ENCODE measurements around the gene SLC29A2. TPM values are rescaled to one million over a fixed set of nuclear protein-coding genes. Genes with fewer than 3 reads are reported as not detected.
A peak's percentile ranks its signal among the peaks of the same experiment; 100 is the strongest.
"Not testable (repeated sequence)": the region's sequence is repeated elsewhere in the genome, so short reads cannot be mapped to it uniquely, and the experiment has no call there.

SLC29A2 gene
- total and polyA plus RNA-seq, 12 donors = 0.48 to 4.7 (median 1.3) TPM; not detected in 1

DNA sequence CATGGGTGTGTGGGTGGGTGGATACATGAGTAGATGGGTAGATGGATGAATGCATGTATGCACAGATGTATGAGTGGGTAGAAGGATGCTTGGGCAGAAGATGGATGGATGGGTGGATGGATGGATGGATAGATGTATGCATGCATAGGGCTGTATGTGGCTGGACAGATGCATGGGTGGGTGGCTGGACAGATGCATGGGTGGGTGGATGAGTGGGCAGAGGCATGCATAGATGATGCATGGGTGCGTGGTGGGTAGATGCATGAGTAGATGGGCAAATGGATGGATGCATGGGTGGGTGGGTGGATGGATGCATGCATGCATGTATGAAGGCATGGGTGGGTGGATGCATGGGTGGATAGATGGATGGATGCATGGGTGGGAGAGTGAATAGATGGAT lies 47.9 kb downstream of the SLC29A2 start:
- intact Hi-C loops (cut with DNase I) = no loop called here
- Histone ChIP-seq H3K27me3 (no peaks in the 10 kb centered on the region), H3K4me1 (replicated peaks in 1 of 2) (peaks cover 0 to 15% of the 10 kb centered on the region in 2 donors), H3K4me3 (no peak overlapping the region), H3K27ac (no peak overlapping the region), H3K36me3 (replicated peaks in 1 of 2) (no peaks in the 10 kb centered on the region), H3K9me3 (replicated peaks in 1 of 3) (no peaks in the 10 kb centered on the region)
- 96 to 100% (median 99%) methylated on average over 1 of the region's 1 CpG for WGBS, 4 donors
- DNase-seq = no peak
- TF ChIP-seq, protein P1, sequence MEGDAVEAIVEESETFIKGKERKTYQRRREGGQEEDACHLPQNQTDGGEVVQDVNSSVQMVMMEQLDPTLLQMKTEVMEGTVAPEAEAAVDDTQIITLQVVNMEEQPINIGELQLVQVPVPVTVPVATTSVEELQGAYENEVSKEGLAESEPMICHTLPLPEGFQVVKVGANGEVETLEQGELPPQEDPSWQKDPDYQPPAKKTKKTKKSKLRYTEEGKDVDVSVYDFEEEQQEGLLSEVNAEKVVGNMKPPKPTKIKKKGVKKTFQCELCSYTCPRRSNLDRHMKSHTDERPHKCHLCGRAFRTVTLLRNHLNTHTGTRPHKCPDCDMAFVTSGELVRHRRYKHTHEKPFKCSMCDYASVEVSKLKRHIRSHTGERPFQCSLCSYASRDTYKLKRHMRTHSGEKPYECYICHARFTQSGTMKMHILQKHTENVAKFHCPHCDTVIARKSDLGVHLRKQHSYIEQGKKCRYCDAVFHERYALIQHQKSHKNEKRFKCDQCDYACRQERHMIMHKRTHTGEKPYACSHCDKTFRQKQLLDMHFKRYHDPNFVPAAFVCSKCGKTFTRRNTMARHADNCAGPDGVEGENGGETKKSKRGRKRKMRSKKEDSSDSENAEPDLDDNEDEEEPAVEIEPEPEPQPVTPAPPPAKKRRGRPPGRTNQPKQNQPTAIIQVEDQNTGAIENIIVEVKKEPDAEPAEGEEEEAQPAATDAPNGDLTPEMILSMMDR (IDR thresholded peaks at IDR 0.05) = no peak
- TF ChIP-seq POLR2A (IDR thresholded peaks at IDR 0.05) = no peak

DNA sequence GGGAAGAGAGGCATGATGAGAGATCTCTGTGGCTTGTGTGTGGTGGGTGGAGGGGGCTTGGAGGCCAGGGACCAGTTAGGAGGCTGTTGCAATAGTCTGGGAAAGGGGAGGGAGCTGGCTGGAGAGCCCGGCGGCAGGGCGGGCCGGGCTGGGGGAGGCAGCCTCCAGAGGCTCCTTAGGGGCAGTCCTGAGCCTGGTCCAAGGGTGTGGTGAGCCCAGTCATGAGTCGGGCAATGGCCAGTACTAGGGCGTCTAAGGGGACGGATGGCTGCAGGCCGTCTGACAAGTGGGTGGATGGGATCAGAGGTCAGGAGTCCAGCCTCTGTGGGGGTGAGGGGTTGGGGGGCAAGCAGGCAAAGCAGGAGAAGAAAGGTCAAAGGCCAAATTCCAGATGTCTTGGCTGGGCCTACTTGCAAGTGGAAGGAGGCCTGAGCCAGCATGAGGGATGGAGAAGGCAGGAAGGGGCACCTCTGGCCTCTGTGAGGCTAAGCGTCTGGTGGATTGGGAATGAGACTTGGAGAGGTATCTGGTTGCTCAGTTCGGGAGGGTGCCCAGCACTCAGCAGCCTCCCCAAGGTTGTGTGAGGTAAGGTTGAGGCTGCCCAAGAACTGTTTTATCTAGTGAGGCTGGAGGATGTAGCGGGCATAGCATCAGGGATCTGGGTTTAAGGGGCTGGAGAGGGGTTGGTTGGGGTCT lies 48.7 kb downstream of the SLC29A2 start:
- peak in 2 of 7 donors; percentile 55 to 58 for DNase-seq
- intact Hi-C loops (cut with DNase I) = no loop called here
- peak overlapping the region in 1 of 5 donors; percentile 20 for H3K27ac ChIP-seq
- no peaks in the 10 kb centered on the region for H3K9me3 ChIP-seq (replicated peaks in 1 of 3)
- no peaks in the 10 kb centered on the region for H3K27me3 ChIP-seq
- peaks cover 0 to 14% of the 10 kb centered on the region in 2 donors for H3K4me1 ChIP-seq (replicated peaks in 1 of 2)
- no peak overlapping the region for H3K4me3 ChIP-seq
- WGBS, 4 donors = 67 to 85% (median 77%) methylated on average over 7 to 11 of the region's 11 CpGs
- H3K36me3 ChIP-seq (replicated peaks in 1 of 2) = no peaks in the 10 kb centered on the region
- TF ChIP-seq POLR2A (IDR thresholded peaks at IDR 0.05) = no peak
- TF ChIP-seq, protein P1 (IDR thresholded peaks at IDR 0.05) = no peak

DNA sequence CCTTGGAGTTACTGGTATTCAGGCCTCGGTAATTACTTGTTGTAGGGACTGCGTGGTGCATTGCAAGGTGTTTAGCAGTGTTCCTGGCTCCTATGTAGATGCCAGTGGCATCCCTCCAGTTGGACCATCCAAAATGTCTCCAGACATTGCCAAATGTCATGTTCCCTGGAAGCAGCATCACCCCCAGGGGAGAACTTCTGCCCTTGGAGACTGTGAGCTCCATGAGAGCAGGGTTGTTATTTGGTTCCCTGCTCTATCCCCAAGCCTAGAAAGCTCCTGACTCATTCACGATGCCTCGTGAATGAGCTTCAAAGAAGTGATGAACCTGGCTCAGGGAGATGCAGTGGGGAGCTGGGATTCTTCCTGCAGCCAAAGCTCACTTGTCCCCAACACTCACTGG lies 50.0 kb downstream of the SLC29A2 start:
- Histone ChIP-seq H3K27ac (no peak overlapping the region), H3K9me3 (replicated peaks in 1 of 3) (no peaks in the 10 kb centered on the region), H3K4me1 (replicated peaks in 1 of 2) (peaks cover 0 to 11% of the 10 kb centered on the region in 2 donors), H3K4me3 (no peak overlapping the region), H3K36me3 (replicated peaks in 1 of 2) (no peaks in the 10 kb centered on the region), H3K27me3 (no peaks in the 10 kb centered on the region)
- intact Hi-C loops (cut with DNase I) = no loop called here
- no peak for TF ChIP-seq POLR2A (IDR thresholded peaks at IDR 0.05)
- TF ChIP-seq, protein P1 (IDR thresholded peaks at IDR 0.05) = no peak
- 80 to 87% (median 83%) methylated on average over 4 of the region's 4 CpGs for WGBS, 4 donors
- no peak for DNase-seq

DNA sequence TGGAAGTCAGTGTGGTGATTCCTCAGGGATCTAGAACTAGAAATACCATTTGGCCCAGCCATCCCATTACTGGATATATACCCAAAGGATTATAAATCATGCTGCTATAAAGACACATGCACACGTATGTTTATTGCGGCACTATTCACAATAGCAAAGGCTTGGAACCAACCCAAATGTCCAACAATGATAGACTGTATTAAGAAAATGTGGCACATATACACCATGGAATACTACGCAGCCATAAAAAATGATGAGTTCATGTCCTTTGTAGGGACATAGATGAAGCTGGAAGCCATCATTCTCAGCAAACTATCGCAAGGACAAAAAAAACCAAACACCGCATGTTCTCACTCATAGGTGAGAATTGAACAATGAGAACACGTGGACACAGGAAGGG lies 50.8 kb downstream of the SLC29A2 start:
- H3K36me3 ChIP-seq (replicated peaks in 1 of 2); DNase-seq; H3K27ac ChIP-seq; H3K4me3 ChIP-seq; intact Hi-C loops (cut with DNase I); H3K9me3 ChIP-seq (replicated peaks in 1 of 3); H3K27me3 ChIP-seq: not testable (repeated sequence)
- H3K4me1 ChIP-seq (replicated peaks in 1 of 2) = peaks cover 0 to 11% of the 10 kb centered on the region in 2 donors
- 86 to 88% (median 86%) methylated on average over 6 of the region's 6 CpGs for WGBS, 4 donors

GRCh38 chr11:66320289-66320688 lies 51.3 kb downstream of the SLC29A2 start:
- WGBS, 4 donors = 83 to 100% (median 95%) methylated on average over 1 to 2 of the region's 2 CpGs

More at GRCh38 chr11:66320289-66320688, 51.3 kb downstream of the SLC29A2 start:
- intact Hi-C loops (cut with DNase I); H3K36me3 ChIP-seq (replicated peaks in 1 of 2); H3K27ac ChIP-seq; H3K27me3 ChIP-seq; H3K9me3 ChIP-seq (replicated peaks in 1 of 3); DNase-seq; H3K4me3 ChIP-seq: not testable (repeated sequence)
- peaks cover 0 to 11% of the 10 kb centered on the region in 2 donors for H3K4me1 ChIP-seq (replicated peaks in 1 of 2)
